Neural progenitor cell (in vitro differentiated cells): ENCODE results near the gene DIAPH3.

ENCODE experiments used
- EZH2 ChIP-seq: fragments of 200-600 bp; sonication (generic); IDR thresholded peaks from 2 replicates; pipeline ENCODE4 v1.6.1; 2017; ENCODE audit warnings: antibody characterized with exemption, mild to moderate bottlenecking, moderate library complexity
- TF ChIP-seq, protein P1 (sequence below): fragments of 200-600 bp; sonication (generic); IDR thresholded peaks from 2 replicates; pipeline ENCODE4 v1.5.1; 2017; ENCODE audit warnings: antibody characterized with exemption, mild to moderate bottlenecking

DNA sequence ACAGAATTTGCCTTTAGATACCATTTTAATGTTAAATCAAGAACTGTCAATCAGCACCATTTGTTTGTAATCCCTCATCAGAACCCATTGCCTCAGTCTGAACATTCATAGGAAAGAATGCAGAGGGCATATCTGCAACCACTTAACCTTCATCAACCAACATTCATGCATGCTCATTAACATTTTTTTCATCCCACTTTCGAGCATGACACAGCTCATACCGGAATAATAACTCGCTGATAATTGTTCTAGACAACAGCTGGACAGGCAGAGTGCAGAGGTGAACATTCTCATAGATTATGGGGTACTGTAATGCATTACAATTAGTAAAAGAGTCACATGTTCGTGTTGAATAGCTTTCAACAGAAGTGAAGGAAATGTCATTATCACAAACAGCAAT, 216.8 kb downstream of the DIAPH3 start:
- TF ChIP-seq, protein P1, sequence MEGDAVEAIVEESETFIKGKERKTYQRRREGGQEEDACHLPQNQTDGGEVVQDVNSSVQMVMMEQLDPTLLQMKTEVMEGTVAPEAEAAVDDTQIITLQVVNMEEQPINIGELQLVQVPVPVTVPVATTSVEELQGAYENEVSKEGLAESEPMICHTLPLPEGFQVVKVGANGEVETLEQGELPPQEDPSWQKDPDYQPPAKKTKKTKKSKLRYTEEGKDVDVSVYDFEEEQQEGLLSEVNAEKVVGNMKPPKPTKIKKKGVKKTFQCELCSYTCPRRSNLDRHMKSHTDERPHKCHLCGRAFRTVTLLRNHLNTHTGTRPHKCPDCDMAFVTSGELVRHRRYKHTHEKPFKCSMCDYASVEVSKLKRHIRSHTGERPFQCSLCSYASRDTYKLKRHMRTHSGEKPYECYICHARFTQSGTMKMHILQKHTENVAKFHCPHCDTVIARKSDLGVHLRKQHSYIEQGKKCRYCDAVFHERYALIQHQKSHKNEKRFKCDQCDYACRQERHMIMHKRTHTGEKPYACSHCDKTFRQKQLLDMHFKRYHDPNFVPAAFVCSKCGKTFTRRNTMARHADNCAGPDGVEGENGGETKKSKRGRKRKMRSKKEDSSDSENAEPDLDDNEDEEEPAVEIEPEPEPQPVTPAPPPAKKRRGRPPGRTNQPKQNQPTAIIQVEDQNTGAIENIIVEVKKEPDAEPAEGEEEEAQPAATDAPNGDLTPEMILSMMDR, result no peak
- TF ChIP-seq EZH2, result no peak
